Tibial nerve (tissue), 4 donors: ENCODE data around the gene USP48.

Experiments used
- EP300 ChIP-seq, 2 donors: sonication (generic); formaldehyde crosslinking; IDR thresholded peaks; one replicate each; pipeline ENCODE4 v1.6.1; 2017; ENCODE audit warnings: antibody characterized with exemption in 2 of 2, mild to moderate bottlenecking in 1 of 2
- POLR2A ChIP-seq, 2 donors: fragments of 450-650 bp; IDR thresholded peaks; one replicate each; pipeline ENCODE4 v1.6.1; 2017; ENCODE audit warnings: antibody characterized with exemption in 2 of 2, mild to moderate bottlenecking in 2 of 2, moderate library complexity in 2 of 2
- TF ChIP-seq, protein P1 (sequence below), 5 experiments: fragments of 200-600 bp in 3 of 5; fragments of 450-650 bp in 2 of 5; sonication (generic) in 3 of 5; IDR thresholded peaks; one replicate each; pipeline ENCODE4 v1.5.1; 2016 to 2019; ENCODE audit warnings: antibody characterized with exemption in 5 of 5, mild to moderate bottlenecking in 3 of 5, moderate library complexity in 2 of 5

DNA sequence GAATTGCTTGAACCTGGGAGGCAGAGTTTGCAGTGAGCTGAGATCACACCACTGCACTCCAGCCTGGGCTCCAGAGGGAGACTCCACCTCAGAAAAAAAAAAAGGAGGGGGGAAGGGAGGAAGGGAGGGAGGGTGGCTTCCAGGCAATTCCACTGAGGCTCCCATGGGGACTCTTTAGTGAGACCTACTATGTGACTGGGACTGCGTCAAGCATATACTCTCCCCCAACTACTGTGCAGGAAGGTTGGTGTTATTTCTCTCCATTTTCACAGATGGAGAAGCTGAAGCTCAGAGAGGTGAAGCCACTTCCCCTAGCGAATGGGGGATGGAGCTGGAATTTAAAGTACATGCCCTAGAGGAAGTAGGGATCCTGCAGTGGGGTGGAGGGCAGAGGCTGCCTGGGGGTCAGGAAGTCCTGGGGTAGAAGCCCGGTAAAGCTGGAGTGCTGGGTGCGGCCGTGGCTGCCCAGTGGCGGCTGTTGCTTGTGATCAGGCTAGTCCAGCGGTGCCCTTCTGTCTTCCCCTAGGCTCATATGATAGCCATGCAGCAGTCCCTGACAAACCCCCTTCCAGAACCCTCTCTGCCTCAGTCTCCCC lies 154.1 kb downstream of the USP48 start:
- TF ChIP-seq POLR2A (IDR thresholded peaks at IDR 0.05), result no peak
- TF ChIP-seq, protein P1, sequence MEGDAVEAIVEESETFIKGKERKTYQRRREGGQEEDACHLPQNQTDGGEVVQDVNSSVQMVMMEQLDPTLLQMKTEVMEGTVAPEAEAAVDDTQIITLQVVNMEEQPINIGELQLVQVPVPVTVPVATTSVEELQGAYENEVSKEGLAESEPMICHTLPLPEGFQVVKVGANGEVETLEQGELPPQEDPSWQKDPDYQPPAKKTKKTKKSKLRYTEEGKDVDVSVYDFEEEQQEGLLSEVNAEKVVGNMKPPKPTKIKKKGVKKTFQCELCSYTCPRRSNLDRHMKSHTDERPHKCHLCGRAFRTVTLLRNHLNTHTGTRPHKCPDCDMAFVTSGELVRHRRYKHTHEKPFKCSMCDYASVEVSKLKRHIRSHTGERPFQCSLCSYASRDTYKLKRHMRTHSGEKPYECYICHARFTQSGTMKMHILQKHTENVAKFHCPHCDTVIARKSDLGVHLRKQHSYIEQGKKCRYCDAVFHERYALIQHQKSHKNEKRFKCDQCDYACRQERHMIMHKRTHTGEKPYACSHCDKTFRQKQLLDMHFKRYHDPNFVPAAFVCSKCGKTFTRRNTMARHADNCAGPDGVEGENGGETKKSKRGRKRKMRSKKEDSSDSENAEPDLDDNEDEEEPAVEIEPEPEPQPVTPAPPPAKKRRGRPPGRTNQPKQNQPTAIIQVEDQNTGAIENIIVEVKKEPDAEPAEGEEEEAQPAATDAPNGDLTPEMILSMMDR (IDR thresholded peaks at IDR 0.05), result no peak
- no peak for TF ChIP-seq EP300 (IDR thresholded peaks at IDR 0.05)
